HEK293 (cell line): ENCODE measurements around the gene SLC25A47.
A peak's percentile ranks its signal among the peaks of the same experiment; 100 is the strongest.

ENCODE experiments used
- CTCF ChIA-PET: fragments of 350-600 bp; formaldehyde crosslinking; extraction: SDS; loops from one replicate; lab custom pipeline; 2021; ENCODE audit warnings: antibody characterized with exemption; lab: Yijun Ruan, JAX
- POLR2A ChIA-PET: fragments of 300-600 bp; formaldehyde crosslinking; extraction: SDS; loops from one replicate; lab custom pipeline; 2020; ENCODE audit warnings: antibody characterized with exemption, inconsistent platforms; lab: Yijun Ruan, JAX
- H3K27ac ChIP-seq: fragments of 200-500 bp; sonication (Bioruptor generic); 2 replicates; pipeline ENCODE4 v1.5.1; 2014; ENCODE audit warnings: low read depth, low read length, control low read depth, inconsistent platforms; ENCODE audit errors: extremely low read depth
- H3K36me3 ChIP-seq, 2 experiments: fragments of 200-500 bp in 1 of 2; sonication (Bioruptor generic) in 1 of 2; 1 replicate in 1 of 2; 2 replicates in 1 of 2; pipeline ENCODE4 v1.5.1; 2014 to 2017; ENCODE audit warnings: inconsistent platforms in 2 of 2, low read length in 2 of 2; ENCODE audit not compliant: control insufficient read depth in 2 of 2, insufficient read depth in 1 of 2
- H3K4me1 ChIP-seq: fragments of 200-500 bp; sonication (Bioruptor generic); 2 replicates; pipeline ENCODE4 v1.5.1; 2014; ENCODE audit warnings: mild to moderate bottlenecking, low read length, inconsistent platforms; ENCODE audit not compliant: control insufficient read depth, insufficient read depth
- H3K4me3 ChIP-seq: 2 replicates; pipeline ENCODE4 v1.5.1; 2011; ENCODE audit warnings: low read depth, mild to moderate bottlenecking, control low read depth, low read length, moderate library complexity
- H3K9me3 ChIP-seq: fragments of 200-500 bp; sonication (Bioruptor generic); 2 replicates; pipeline ENCODE4 v1.5.1; 2014; ENCODE audit warnings: low read depth, low read length, inconsistent platforms; ENCODE audit not compliant: control insufficient read depth, insufficient read depth
- KLF1 ChIP-seq: fragments of 450-650 bp; formaldehyde crosslinking; IDR thresholded peaks from 2 replicates; pipeline ENCODE4 v1.5.1; 2016; ENCODE audit warnings: missing biosample characterization, missing genetic modification characterization
- PRDM4 ChIP-seq: fragments of 450-650 bp; formaldehyde crosslinking; IDR thresholded peaks from 2 replicates; pipeline ENCODE4 v1.5.1; 2017; ENCODE audit warnings: missing biosample characterization, missing genetic modification characterization
- PRDM6 ChIP-seq: fragments of 450-650 bp; formaldehyde crosslinking; IDR thresholded peaks from 2 replicates; pipeline ENCODE4 v1.5.1; 2017; ENCODE audit warnings: missing biosample characterization, missing genetic modification characterization
- SCRT1 ChIP-seq: fragments of 450-650 bp; formaldehyde crosslinking; IDR thresholded peaks from 2 replicates; pipeline ENCODE4 v1.5.1; 2016; ENCODE audit warnings: missing biosample characterization, missing genetic modification characterization, borderline replicate concordance
- ZBTB17 ChIP-seq: fragments of 450-650 bp; formaldehyde crosslinking; IDR thresholded peaks from 2 replicates; pipeline ENCODE4 v1.5.1; 2016; ENCODE audit warnings: missing biosample characterization, missing genetic modification characterization
- ZFP3 ChIP-seq: fragments of 450-650 bp; formaldehyde crosslinking; IDR thresholded peaks from 2 replicates; pipeline ENCODE4 v1.5.1; 2016; ENCODE audit warnings: low read depth, missing biosample characterization, missing genetic modification characterization
- ZIC2 ChIP-seq: fragments of 450-650 bp; formaldehyde crosslinking; IDR thresholded peaks from 2 replicates; pipeline ENCODE4 v1.5.1; 2016; ENCODE audit warnings: missing biosample characterization, missing genetic modification characterization
- ZNF146 ChIP-seq: fragments of 450-650 bp; formaldehyde crosslinking; IDR thresholded peaks from 2 replicates; pipeline ENCODE4 v1.5.1; 2016; ENCODE audit warnings: missing biosample characterization, missing genetic modification characterization
- ZNF2 ChIP-seq: fragments of 450-650 bp; formaldehyde crosslinking; IDR thresholded peaks from 2 replicates; pipeline ENCODE4 v1.5.1; 2016; ENCODE audit warnings: missing biosample characterization, missing genetic modification characterization
- ZNF26 ChIP-seq: fragments of 450-650 bp; formaldehyde crosslinking; IDR thresholded peaks from 2 replicates; pipeline ENCODE4 v1.5.1; 2016; ENCODE audit warnings: missing biosample characterization, missing genetic modification characterization
- ZNF302 ChIP-seq: fragments of 450-650 bp; formaldehyde crosslinking; IDR thresholded peaks from 2 replicates; pipeline ENCODE4 v1.5.1; 2016; ENCODE audit warnings: missing biosample characterization, missing genetic modification characterization, low read depth
- ZNF394 ChIP-seq: fragments of 450-650 bp; formaldehyde crosslinking; IDR thresholded peaks from 2 replicates; pipeline ENCODE4 v1.5.1; 2016; ENCODE audit warnings: missing biosample characterization, missing genetic modification characterization, mild to moderate bottlenecking, moderate library complexity, borderline replicate concordance
- ZNF404 ChIP-seq: fragments of 450-650 bp; formaldehyde crosslinking; IDR thresholded peaks from 2 replicates; pipeline ENCODE4 v1.5.1; 2017; ENCODE audit warnings: missing biosample characterization, missing genetic modification characterization
- ZNF433 ChIP-seq: fragments of 450-650 bp; formaldehyde crosslinking; IDR thresholded peaks from 2 replicates; pipeline ENCODE4 v1.5.1; 2016; ENCODE audit warnings: missing biosample characterization, missing genetic modification characterization, low read depth
- ZNF473 ChIP-seq: fragments of 450-650 bp; formaldehyde crosslinking; IDR thresholded peaks from 2 replicates; pipeline ENCODE4 v1.5.1; 2017; ENCODE audit warnings: missing biosample characterization, missing genetic modification characterization
- ZNF629 ChIP-seq: fragments of 450-650 bp; formaldehyde crosslinking; IDR thresholded peaks from 2 replicates; pipeline ENCODE4 v1.5.1; 2017; ENCODE audit warnings: missing biosample characterization, missing genetic modification characterization
- ZNF664 ChIP-seq: fragments of 450-650 bp; formaldehyde crosslinking; IDR thresholded peaks from 2 replicates; pipeline ENCODE4 v1.5.1; 2016; ENCODE audit warnings: missing biosample characterization, missing genetic modification characterization
- ZNF792 ChIP-seq: fragments of 450-650 bp; formaldehyde crosslinking; IDR thresholded peaks from 2 replicates; pipeline ENCODE4 v1.5.1; 2016; ENCODE audit warnings: missing biosample characterization, missing genetic modification characterization
- ZSCAN30 ChIP-seq: fragments of 450-650 bp; IDR thresholded peaks from 2 replicates; pipeline ENCODE4 v1.5.1; 2018; ENCODE audit warnings: missing biosample characterization, mild to moderate bottlenecking, missing genetic modification characterization, moderate library complexity
- TF ChIP-seq, protein P1 (sequence below): fragments of 450-650 bp; formaldehyde crosslinking; IDR thresholded peaks from 2 replicates; pipeline ENCODE4 v1.5.1; 2016; ENCODE audit warnings: missing biosample characterization, missing genetic modification characterization

Gene SLC25A47

GRCh38 chr14:100346306-100347091 is 23.4 kb downstream of the SLC25A47 start:
- H3K9me3 ChIP-seq, result no peaks in the 10 kb centered on the region
- H3K27ac ChIP-seq, result no peak overlapping the region
- peaks cover 0 to 55% of the 10 kb centered on the region in 2 experiments; a peak in 2 of 3 replicates for H3K36me3 ChIP-seq
- H3K4me3 ChIP-seq, result no peak overlapping the region
- H3K4me1 ChIP-seq, result no peaks in the 10 kb centered on the region
- ChIA-PET CTCF (no interaction called here), POLR2A (no interaction called here)
- TF ChIP-seq ZNF2 (tag by site-specific recombination) (no peak), ZNF433 (tag by site-specific recombination) (no peak), PRDM6 (no peak), ZNF792 (tag by site-specific recombination) (no peak), PRDM4 (no peak), ZNF146 (tag by site-specific recombination) (no peak), ZNF394 (tag by site-specific recombination) (no peak), ZSCAN30 (tag by site-specific recombination) (no peak), ZNF26 (tag by site-specific recombination) (no peak), ZNF404 (tag by site-specific recombination) (no peak), KLF1 (tag by site-specific recombination) (no peak), ZBTB17 (no peak), ZNF629 (tag by site-specific recombination) (no peak), ZNF473 (no peak), ZNF664 (no peak), ZFP3 (no peak), SCRT1 (tag by site-specific recombination) (no peak)
- TF ChIP-seq, protein P1, sequence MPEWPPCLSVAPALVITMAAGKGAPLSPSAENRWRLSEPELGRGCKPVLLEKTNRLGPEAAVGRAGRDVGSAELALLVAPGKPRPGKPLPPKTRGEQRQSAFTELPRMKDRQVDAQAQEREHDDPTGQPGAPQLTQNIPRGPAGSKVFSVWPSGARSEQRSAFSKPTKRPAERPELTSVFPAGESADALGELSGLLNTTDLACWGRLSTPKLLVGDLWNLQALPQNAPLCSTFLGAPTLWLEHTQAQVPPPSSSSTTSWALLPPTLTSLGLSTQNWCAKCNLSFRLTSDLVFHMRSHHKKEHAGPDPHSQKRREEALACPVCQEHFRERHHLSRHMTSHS (tag by site-specific recombination), result no peak

DNA sequence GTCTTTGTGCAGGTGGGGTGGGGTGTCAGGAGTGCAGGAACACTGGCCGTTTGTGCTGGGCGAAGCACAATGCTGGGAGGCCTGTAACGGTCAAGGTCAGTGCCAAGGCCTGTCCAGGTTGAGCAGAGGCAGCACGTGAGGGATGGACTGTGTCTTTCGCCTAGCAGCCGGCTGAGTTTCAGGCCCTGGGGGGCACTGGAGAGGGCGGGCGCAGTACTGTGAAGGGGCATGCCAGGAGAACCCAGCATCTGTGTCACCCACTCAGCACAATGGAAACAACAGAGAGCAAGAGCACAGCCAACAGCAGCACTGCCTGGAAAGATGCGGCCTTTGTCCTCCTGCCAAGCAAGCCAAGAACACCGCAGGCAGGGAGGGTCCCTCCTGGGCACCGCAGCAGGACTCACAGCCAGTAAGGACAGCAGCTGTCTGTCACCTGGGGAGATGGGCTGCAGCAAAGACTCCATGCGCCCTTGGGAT is 25.2 kb downstream of the SLC25A47 start:
- no peak overlapping the region for H3K4me3 ChIP-seq
- peak; percentile 35; the same call in 1 of the 2 replicates for TF ChIP-seq ZIC2 (tag by site-specific recombination)
- no peak for TF ChIP-seq ZNF302 (tag by site-specific recombination)
- TF ChIP-seq, all 188 proteins: peak for 1
- Histone ChIP-seq H3K27ac (no peak overlapping the region), H3K4me1 (no peaks in the 10 kb centered on the region), H3K36me3 (peaks cover 3 to 60% of the 10 kb centered on the region in 2 experiments), H3K9me3 (no peaks in the 10 kb centered on the region)
- POLR2A ChIA-PET, result no interaction called here
- CTCF ChIA-PET, result no interaction called here
